Fibroblast of peridontal ligament (primary cell): ENCODE results near the gene TNKS2.
A peak's percentile ranks its signal among the peaks of the same experiment; 100 is the strongest.
"Not testable (repeated sequence)": the region's sequence is repeated elsewhere in the genome, so short reads cannot be mapped to it uniquely, and the experiment has no call there.

Source experiments
- DNase-seq: peaks from one replicate; pipeline ENCODE4 v3.0.0-alpha.2; 2010; ENCODE audit errors: extremely low read depth

The TNKS2 gene

GRCh38 chr10:91796331-91797047 lies 1.7 kb upstream of the TNKS2 start:
- DNase-seq = peak; percentile 34

- no peak for DNase-seq
Observed at GRCh38 chr10:91797048-91797690, 1.1 kb upstream of the TNKS2 start.

- DNase-seq = peak; percentile 59
Observed at GRCh38 chr10:91798649-91799611, 704 bp downstream of the TNKS2 start.

GRCh38 chr10:91799612-91799975 lies 1.4 kb downstream of the TNKS2 start:
- no peak for DNase-seq

- peak; percentile 7 for DNase-seq
Observed at GRCh38 chr10:91800182-91800581, 2.0 kb downstream of the TNKS2 start.

- DNase-seq = no peak
Observed at GRCh38 chr10:91800756-91801155, 2.5 kb downstream of the TNKS2 start.

GRCh38 chr10:91803386-91804125 lies 5.3 kb downstream of the TNKS2 start:
- DNase-seq = no peak

- DNase-seq = no peak
Observed at GRCh38 chr10:91804126-91804510, 5.9 kb downstream of the TNKS2 start.

GRCh38 chr10:91805110-91805838 lies 7.0 kb downstream of the TNKS2 start:
- no peak for DNase-seq

GRCh38 chr10:91807264-91807663 lies 9.0 kb downstream of the TNKS2 start:
- not testable (repeated sequence) for DNase-seq

GRCh38 chr10:91813251-91813650 lies 15.0 kb downstream of the TNKS2 start:
- no peak for DNase-seq

GRCh38 chr10:91816981-91817380 lies 18.8 kb downstream of the TNKS2 start:
- DNase-seq = no peak

- no peak for DNase-seq
Observed at GRCh38 chr10:91820144-91820543, 21.9 kb downstream of the TNKS2 start.

GRCh38 chr10:91824076-91824475 lies 25.9 kb downstream of the TNKS2 start:
- DNase-seq = no peak

GRCh38 chr10:91829268-91829667 lies 31.0 kb downstream of the TNKS2 start:
- DNase-seq = no peak

- DNase-seq = no peak
Observed at GRCh38 chr10:91838199-91838598, 40.0 kb downstream of the TNKS2 start.

- no peak for DNase-seq
Observed at GRCh38 chr10:91843083-91843482, 44.9 kb downstream of the TNKS2 start.

GRCh38 chr10:91856637-91857036 lies 58.4 kb downstream of the TNKS2 start:
- DNase-seq = peak; percentile 9

GRCh38 chr10:91860885-91861284 lies 62.7 kb downstream of the TNKS2 start:
- no peak for DNase-seq

GRCh38 chr10:91864099-91864498 lies 65.9 kb downstream of the TNKS2 start:
- no peak for DNase-seq

GRCh38 chr10:91864744-91865143 lies 66.5 kb downstream of the TNKS2 start:
- no peak for DNase-seq
